HG03280 (cell line): Measurements from ENCODE around the gene TOMM5.

Experiments used
- ATAC-seq: cut with Tn5 transposase; IDR thresholded peaks from one replicate; pipeline ENCODE4 v1.9.1; 2021; ENCODE audit warnings: mild to moderate bottlenecking, moderate library complexity; ENCODE audit not compliant: unreplicated experiment

TOMM5 gene

DNA sequence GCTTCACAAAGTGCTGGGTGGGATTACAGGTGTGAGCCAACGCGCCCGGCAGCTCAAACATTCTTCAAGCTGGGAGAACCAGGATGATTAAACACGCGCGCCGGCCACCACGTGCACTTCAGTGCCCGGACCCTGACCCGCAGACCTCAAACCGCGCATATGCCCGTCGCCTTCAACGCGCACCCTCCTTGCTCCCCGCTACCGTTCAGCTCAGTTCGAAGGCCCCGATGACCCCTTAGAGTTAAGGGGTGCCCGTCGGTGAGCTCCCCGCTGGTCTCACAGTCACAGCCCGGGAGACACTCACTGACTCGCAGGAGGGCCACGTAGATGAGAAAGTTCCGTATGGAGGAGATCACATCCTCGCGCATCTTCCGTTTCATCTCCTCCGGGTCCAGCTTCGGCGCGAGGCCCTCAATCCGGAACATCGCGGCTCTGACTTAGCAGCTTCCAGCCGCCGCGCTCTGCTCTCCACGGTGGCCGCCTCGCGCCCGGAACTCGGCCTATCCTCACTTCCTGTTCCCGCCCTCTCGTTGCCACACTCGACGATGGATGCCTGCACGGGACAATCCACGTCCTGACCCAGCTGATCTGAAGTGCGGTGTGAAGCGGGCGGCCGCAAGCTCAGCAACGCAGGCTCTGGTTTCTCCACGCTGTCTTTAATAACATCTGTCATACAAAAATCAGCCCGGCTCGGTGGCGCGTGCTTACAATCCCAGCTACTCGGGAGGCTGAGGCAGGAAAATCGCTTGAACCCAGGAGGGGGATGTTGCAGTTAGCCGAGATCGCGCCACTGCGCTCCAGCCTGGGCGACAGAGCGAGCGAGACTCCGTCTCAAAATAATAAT, at the start of gene TOMM5:
Gene TOMM5 (minus strand): TSS at position 490 of the 844 bp plus-strand sequence. CDS start 65 bp downstream, at position 425.
- ATAC-seq, result peak; percentile 87

DNA sequence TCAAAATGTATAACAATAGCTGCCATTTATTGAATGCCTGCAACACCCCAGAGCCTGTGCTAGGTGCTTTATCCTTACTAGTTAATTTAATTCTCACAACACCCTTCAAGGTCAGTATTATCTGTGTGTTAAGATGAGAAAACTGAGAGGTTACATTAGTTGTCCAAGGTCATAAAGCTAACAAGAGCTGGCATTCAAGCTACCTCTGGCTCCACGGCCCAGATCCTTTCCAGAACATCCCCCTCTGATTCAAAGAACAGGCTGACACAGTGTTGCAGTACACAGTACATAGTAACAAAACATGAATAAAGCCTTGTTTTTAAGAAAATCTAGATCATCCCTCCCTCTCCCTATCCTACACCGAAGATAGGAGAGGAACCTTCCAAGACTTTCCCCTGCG, 48.9 kb upstream of the TOMM5 start:
- no peak for ATAC-seq

- no peak for ATAC-seq
Measured at GRCh38 chr9:37640246-37640645, 47.8 kb upstream of the TOMM5 start.

DNA sequence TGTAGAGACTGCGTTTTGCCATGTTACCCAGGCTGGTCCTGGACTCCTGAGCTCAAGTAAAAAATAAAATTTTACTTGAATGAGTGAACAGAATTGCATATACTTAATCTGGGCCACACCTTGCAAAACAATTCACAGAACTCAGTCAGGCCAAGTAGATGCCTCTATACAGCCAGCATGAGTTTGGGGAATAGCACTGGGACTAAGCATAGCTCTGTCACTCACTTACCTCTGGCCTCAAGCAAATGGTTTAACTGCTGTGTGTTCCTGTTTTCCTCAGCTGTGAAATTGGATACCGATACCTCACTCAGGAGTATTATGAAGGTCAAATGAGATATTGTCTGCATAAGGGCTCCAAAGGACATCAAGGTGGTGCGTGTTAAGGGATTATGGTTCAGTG, 47.4 kb upstream of the TOMM5 start:
- no peak for ATAC-seq

DNA sequence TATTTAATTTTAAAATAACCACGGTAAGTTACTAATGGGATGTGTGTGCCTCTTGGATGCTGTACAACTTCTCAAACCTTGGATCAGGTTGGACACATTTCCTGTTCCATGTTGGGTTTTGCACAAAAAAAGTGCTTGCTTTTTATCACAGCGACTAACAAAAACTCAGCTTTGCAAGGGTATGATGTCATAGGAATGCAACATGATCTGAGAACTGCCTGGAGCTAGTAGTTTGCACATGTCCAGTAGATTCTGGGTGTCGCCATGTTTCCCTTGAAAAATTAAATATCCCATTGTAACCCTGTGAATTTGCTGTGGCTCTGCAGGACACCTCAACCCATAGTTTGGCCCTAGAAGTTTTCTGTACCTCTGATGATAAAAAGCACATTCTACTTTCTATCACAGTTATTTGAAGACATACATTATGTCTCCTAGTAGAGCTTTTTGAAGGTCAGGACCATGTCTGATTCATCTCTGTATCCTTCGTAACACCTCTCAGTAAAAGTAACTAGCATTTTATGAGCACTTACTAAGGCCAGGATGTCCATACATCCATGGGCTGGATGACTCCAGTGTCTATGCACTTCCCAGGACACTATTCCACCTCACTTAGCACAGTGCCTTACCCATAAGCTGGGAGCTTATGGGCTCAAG, 46.8 kb upstream of the TOMM5 start:
- no peak for ATAC-seq

GRCh38 chr9:37636511-37637448, 44.4 kb upstream of the TOMM5 start:
- ATAC-seq, result no peak

DNA sequence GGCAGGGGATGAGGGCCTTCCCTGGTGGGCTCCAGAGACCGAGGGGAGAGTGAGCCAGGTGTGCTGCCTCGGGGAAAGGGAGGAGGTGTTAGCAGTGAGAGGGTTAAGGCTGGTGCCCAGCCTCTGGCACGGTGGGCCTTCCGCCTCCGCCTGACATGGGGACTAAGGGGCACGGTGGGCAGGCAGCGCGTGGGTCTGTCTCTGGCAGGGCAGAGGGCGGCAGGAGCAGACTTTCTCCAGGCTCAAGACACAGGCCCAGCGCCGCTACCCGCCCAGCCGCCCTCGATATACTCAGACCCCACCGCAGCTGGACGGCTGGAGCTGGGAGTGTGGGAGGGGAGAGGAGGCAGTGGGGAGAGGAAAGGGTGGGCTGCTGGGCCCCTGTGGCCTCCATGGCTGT, 43.4 kb upstream of the TOMM5 start:
- no peak for ATAC-seq

GRCh38 chr9:37632479-37632878, 40.1 kb upstream of the TOMM5 start:
- no peak for ATAC-seq

DNA sequence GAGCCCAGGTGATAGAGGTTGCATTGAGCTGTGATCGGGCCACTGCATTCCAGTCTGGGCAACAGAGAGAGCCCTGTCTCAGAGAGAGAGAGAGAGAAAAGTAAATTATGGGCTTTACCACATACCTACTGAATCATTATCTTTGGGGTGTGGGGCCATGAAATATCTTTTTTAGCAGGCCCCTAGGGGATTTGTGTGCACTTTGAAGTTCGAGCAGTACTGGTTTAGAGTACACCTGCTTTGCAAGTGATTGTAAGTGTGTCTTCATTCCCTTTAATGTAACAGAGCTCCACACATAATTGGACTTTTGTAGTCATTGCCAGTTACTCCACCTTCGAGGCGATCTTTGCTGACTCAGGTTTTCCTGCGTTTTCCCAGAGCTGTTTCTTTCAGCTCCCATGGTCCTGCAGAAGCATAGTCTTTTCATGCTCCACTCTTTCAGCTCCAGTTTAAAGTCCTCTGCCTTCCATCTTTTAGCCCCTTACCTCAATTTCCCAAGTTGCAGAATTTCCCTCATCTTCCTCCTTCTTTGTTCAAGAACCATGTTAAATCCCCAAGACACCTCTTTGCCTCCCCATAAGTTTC, 34.4 kb upstream of the TOMM5 start:
- no peak for ATAC-seq

DNA sequence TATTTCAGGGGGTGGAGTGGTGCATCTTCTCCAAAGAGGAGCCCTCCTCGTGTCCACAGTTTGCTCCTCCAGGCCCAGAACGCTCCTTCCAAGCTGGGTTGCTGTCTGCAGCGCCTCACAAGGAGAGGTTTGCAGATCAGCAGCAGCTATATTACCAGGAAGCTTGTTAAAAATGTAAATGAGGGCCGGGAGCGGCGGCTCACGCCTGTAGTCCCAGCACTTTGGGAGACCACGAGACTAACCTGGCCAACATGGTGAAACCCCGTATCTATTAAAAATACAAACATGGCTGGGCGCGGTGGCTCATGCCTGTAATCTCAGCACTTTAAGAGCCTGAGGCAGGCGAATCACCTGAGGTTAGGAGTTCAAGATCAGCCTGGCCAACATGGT, 33.4 kb upstream of the TOMM5 start:
- ATAC-seq, result no peak

DNA sequence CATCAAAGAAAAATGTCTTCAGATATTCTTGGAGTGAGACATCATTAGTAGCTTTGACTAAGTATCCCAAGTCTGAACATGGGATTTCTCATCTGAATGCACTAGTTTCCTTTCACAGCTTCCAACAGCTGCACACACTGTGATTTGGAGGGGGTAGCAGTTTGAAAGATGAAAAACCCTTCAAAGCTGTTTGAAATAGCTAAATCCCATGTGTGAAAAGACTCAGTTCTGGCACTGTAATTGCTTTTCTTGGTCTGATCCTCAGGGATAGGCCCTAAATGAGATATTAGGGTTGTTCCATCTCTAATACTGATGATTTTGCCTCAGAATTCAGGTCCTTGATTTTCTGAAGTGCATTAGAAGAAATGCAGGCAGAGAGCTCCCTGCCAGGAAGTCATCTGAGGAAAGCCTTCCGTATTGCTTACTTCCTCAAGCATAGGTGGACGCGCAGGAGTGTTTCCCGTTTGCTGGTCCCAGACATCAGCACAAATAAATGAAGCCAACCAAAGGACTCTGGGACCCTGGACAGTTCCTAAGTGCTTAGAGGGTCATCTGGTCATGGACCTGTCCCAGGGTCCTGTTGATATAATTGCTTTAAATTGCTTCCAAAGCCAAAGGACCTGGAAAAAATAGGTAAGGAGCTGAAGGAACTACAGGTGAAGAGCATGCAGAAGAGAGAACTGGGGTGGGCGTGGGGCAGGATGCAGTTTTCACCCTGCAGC, 32.8 kb upstream of the TOMM5 start:
- ATAC-seq, result no peak

GRCh38 chr9:37624073-37624472, 31.7 kb upstream of the TOMM5 start:
- no peak for ATAC-seq

DNA sequence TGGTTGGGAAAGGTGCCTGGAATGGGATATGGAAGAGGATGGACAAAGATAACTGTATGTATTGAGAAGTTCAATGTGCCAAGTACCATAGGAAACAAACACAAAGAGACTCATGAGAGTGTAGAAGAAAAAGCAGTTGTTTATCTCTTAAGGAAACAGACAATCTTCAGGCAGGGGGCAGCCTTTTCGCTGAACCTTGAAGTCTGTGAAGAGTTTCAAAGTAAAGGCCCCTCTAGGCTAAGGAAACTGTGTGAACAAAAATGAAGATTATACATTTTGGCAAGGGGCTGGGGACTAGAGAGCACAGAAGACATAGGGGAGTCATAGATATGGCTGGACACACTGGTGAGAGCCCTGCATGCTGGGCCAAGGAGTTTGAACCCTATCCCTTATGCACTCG, 30.9 kb upstream of the TOMM5 start:
- ATAC-seq, result no peak

DNA sequence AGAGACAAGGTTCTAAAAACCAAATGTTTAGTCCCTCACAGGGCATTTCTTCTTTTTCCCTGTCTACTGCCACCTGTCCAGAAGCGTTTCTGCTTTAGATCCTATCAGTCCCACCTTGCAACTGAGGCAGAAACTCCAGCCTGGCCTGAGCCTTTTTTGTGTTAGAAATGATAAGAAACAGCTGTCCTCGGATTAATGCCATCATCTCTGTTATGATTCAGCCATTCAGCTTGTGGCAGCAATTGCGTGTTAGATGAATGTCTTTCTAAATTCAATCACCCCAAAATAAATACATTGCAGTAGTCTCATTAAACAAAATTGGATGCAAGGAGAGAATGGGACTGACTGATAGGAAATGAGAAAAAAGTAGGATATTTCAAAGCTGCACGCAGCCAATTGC, 30.1 kb upstream of the TOMM5 start:
- no peak for ATAC-seq

GRCh38 chr9:37621273-37622121, 29.1 kb upstream of the TOMM5 start:
- ATAC-seq, result no peak

DNA sequence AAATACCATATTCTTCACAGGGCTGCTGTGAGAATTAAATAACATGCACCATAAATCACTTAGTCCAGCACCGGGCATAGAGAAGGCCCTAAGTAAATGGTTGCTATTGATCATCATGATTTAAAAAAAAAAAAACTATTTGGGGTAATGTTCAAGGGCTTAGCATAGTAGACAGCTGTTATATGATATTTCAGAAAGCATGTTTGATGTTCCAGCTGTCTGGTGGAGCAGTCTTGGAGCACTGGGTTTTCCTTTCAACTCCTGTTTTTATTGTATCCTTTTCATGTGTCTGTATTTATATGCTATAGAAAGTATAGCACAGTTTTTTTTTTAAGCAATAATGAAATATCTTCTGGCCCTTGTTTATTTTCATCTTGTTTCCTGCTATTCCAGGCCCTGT, 28.0 kb upstream of the TOMM5 start:
- no peak for ATAC-seq

GRCh38 chr9:37619806-37620205, 27.4 kb upstream of the TOMM5 start:
- no peak for ATAC-seq

- no peak for ATAC-seq
Measured at GRCh38 chr9:37618817-37619216, 26.4 kb upstream of the TOMM5 start.

DNA sequence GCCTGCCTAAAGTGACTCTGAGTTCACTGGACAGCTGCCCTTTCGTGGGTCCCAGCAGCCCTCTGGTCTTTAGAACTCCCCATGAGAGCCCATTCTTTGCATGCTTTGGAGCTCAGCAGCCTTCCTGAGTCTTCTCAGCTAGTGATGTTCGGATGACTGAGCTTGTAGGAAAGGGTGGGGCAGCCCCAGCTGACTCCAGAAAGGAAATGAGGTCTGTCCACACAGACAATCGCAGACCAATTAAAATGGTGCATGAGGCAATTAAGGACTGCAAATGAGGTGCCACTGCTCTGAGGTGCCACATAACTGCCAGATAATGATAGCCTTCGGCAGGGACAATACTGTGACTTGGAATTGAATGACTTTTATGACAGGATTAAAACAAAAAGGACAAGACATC, 25.4 kb upstream of the TOMM5 start:
- no peak for ATAC-seq
